Measurements from ENCODE around the gene WDR5.
A peak's percentile ranks its signal among the peaks of the same experiment; 100 is the strongest.
"Not testable (repeated sequence)": the region's sequence is repeated elsewhere in the genome, so short reads cannot be mapped to it uniquely, and the experiment has no call there.

WDR5 gene
- 28.1 to 29.8 reads per million in 2 donors for total RNA-seq

DNA sequence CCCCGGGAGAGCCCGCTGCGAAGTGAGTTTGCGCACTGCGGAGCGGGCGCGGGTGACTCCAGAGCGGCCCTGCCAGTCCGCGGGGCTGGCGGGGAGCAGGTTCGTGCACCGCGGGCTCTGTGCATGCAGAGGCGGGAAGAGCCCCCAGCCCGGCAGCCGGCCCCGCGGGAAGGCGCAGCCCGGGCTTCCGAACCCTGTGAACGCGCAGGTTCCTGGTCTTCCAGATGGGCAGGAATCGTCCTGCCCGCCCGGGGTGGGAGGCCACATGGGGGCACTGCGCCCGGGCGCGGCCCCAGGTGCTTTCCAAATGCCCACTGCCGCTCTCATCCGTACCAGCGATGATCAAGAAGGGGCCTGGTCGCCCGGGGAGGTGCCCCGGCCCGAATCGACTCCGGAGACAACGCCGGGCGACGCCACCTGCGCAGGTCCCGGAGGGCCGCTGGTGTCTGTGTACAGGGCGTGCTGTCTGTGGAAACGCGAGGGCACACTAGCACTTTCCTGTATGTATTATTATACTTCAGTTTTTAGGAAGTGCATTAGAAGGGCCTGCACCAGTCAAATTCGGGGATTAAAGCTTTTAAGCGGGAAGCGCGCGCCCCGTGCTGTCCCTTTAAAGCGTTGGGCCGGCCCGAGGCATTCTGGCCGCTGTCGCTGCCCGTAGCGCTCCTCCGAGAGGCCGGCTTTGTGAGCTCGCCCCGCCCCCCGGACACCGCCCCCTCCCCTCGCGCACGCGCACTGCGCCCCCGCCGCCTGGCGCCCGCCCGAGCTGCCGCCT is at the start of gene WDR5:
Gene WDR5 (plus strand): TSS at position 740 of the 775 bp plus-strand sequence. CDS start 3,796 bp downstream, outside the sequence.
- DNase-seq, result peak; percentile 82 to 92 (median 88)

GRCh38 chr9:134088063-134088725 is 47.7 kb upstream of the WDR5 start:
- no peak for DNase-seq

- DNase-seq, result no peak
These were observed 45.9 kb upstream of the WDR5 start for GRCh38 chr9:134089972-134090371.

DNA sequence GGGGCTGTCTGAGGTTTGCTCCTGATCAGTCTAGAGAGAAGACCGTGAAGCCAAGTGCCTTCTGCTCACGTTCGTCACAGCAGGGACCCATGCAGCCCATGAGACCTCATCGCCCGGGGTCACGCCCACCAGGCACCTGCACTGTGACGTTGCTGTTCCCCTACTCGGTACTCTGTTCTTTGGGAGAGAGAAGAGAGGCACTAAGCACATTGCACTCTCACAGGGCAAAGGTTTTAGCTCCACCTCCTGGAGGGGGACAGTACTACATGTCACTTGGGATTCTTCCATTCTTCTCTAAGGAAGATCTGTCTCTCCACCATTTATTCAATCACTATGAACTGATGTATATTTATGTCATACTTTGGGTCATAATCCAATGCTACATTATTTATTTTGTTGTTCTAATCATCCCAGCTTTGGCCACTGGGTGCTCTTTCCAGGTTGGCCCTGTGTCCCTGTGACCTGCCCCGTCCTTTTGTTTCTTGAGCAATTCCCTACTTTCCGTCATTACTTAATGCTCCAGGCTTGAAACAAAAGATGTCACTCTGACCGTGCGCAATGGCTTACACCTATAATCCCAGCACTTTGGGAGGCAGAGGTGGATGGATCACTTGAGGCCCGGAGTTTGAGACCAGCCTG is 36.6 kb upstream of the WDR5 start:
- peak in 4 of 5 experiments; percentile 30 to 58 (median 34) for DNase-seq

DNA sequence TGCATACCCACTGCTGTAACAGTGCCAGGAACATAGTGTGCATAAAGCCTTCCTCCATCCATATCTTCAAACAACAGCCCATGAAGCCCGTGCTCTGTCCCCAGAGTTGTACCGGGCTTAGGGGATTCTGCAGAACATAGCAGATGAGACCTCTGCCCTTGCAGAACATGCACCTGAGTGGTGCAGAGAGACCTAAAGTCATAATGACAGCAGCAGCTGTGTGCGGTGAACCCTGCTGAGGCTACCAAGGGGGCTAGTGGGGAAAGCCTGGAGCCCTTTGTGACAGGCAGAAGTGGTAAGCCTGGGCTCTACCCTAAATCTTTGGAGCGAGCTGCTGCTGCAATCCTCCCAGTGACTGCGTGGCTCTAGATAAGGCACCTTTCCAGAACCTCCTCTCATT is 35.8 kb upstream of the WDR5 start:
- no peak for DNase-seq

DNA sequence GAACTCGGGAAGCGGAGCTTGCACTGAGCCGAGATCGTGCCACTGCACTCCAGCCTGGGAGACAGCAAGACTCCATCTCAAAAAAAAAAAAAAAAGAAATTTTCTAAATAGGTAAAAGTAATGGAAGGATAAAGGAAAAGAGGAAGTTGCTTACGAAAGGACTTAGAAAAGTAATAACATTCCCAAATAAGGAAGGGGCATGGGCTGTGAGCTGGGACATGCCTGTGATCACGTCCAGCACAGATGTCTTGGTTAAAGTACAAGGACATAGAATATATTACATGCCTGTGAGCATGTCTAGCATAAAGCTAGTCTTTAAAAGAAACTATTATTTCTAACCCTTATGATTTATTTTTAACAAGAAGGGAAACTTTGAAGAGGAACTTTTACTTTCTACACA is 34.7 kb upstream of the WDR5 start:
- DNase-seq, result not testable (repeated sequence)

DNA sequence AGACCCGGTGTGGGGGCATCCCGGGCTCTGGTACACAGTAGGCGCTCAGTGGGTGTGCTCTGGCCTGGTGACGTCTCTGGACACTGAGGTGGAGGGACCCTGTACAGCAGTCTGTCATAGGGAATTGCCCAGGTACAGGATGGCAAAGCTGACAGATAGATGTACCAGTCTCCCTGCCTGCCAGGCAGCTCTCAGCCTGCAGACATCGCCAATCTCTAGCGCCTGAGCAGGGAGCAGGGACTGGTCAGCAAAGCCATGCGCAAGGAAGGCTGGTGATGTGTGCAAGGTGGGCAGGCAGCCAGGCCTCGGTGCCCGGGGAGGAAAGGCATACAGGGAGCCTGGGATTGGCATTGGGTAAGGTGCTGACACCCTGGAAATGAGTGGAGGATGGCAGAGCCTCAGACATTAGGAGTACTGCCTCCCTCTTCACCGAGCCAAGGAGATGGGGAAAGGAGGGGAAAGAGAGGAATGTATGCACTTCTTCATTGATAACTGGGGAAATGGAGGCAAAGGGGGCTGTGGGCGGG is 34.2 kb upstream of the WDR5 start:
- DNase-seq, result no peak

- DNase-seq, result no peak
These were observed 32.4 kb upstream of the WDR5 start for GRCh38 chr9:134103391-134103998.

GRCh38 chr9:134111064-134111463 is 24.8 kb upstream of the WDR5 start:
- no peak for DNase-seq

DNA sequence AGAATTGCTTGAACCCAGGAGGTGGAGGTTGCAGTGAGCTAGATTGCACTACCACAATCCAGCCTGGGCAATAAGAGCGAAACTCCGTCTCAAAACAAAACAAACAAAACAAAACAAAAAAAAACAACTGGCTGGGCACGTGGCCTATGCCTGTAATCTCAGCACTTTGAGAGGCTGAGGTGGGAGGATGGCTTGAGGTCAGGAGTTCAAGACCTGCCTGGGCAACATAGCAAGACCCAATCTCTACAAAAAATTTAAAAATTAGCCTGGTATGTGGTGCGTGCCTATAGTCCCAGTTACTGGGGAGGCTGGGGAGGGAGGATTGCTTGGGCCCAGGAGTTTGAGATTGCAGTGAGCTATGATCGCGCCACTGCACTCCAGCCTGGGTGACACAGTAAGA is 23.3 kb upstream of the WDR5 start:
- DNase-seq, result no peak

DNA sequence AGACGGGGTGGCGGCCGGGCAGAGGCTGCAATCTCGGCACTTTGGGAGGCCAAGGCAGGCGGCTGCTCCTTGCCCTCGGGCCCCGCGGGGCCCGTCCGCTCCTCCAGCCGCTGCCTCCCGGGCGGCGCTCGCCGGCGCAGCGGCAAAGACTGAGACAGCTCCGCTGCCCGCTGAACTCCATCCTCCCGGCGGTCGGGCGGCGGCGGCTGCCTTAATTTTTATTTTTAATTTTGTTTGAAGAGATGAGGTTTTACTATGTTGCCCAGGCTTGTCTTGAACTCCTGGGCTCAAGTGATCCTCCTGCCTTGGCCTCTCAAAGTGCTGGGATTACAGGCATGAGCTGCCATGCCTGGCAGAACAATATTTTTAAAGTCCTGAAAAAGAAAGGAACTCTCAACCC is 16.9 kb upstream of the WDR5 start:
- not testable (repeated sequence) for DNase-seq

GRCh38 chr9:134123764-134124128 is 12.1 kb upstream of the WDR5 start:
- no peak for DNase-seq

GRCh38 chr9:134125413-134126095 is 10.3 kb upstream of the WDR5 start:
- DNase-seq, result no peak

GRCh38 chr9:134126373-134126772 is 9.5 kb upstream of the WDR5 start:
- no peak for DNase-seq

DNA sequence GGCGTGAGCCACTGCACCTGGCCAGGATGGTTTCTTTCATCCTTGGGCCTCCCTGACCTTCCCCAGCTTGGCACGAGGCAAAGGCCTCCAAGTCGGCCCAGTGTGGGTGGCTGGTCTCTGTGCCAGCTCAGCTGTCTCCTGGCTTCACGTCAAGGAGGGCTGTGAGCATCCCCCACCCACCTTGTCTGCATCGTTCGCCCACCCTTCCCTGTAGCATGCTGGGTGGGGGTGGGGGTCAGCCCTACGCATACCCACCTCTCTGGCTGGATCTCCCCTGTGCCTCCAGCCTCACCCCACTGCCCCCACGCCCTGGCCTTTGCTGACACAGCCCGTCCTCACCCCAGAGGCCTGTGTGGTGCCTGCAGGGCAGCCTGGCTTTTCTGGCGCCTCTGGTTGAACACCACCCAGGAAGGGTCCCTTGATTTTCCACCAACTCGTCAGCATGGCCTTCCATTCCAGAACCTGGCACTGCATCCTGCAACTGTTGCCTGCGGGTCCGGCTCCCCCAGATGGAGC is 8.8 kb upstream of the WDR5 start:
- no peak for DNase-seq

DNA sequence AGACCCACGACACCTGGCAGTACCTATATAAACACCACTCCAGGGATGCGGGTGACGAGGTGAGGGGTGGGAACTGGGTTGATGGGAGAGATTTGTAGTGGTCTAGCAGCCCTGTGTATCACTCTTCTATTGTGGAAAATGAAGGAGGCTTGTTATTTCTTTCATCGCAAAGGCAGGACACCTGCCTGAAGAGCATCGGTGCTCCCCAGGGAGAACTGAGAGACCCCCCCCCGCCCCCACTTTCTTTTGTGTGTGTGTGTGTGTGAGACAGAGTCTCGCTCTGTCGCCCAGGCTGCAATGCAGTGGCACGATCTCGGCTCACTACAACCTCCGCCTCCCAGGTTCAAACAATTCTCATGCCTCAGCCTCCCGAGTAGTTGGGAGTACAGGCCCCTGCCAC is 8.3 kb upstream of the WDR5 start:
- no peak for DNase-seq

GRCh38 chr9:134128727-134129679 is 6.9 kb upstream of the WDR5 start:
- no peak for DNase-seq

GRCh38 chr9:134130503-134131375 is 5.1 kb upstream of the WDR5 start:
- DNase-seq, result no peak

GRCh38 chr9:134131471-134132207 is 4.2 kb upstream of the WDR5 start:
- no peak for DNase-seq
